ENCODE data around the gene OSGEP.

DNA sequence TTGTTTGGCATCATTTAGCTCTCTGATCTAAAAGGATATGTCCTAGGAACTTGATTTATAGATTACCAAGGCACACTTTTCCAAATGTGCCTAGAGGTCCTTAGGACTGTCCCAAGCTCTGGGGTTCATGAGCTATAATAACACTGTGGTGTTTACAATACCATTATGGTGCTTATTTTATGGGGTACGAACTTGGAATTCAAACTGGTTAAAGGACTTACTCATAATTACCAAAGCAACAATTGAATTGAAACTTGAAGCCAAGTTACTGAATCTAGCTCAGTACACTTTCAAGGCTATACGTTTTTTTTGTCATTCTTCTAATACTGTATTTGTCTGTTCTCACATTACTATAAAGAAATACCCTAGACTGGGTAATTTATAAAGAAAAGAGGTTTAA, 31.7 kb downstream of the OSGEP start:
- TF ChIP-seq POLR2A (IDR thresholded peaks at IDR 0.05; ENCODE audit: low read depth, low read length): no peak
- TF ChIP-seq TAF1 (IDR thresholded peaks at IDR 0.05; ENCODE audit: borderline replicate concordance, low read depth, low read length): no peak

Data from GM12892 (cell line).